Dermis blood vessel endothelial cell (primary cell): ENCODE results near the gene RYR2. TPM values are rescaled to one million over a fixed set of nuclear protein-coding genes. Genes with fewer than 3 reads are reported as not detected.
"Not testable (repeated sequence)": the region's sequence is repeated elsewhere in the genome, so short reads cannot be mapped to it uniquely, and the experiment has no call there.

Experiments used
- DNase-seq: peaks from one replicate; pipeline ENCODE4 v3.0.0; 2010
- total RNA-seq: library from RNA; depleted of rRNA; stranded (reverse); fragments of >200 nt; gene quantifications from 2 replicates; pipeline ENCODE4 v1.2.3, GENCODE V29; 2014

Gene RYR2
- total RNA-seq, 1 donor from 2014 or later, result under 0.01 TPM

- DNase-seq, result no peak
These were observed 770.1 kb downstream of the RYR2 start for GRCh38 chr1:237812061-237812460.

- no peak for DNase-seq
These were observed 772.4 kb downstream of the RYR2 start for GRCh38 chr1:237814319-237814924.

GRCh38 chr1:237817277-237817676 lies 775.3 kb downstream of the RYR2 start:
- DNase-seq, result no peak

- DNase-seq, result not testable (repeated sequence)
These were observed 778.6 kb downstream of the RYR2 start for GRCh38 chr1:237820634-237821033.

GRCh38 chr1:237832858-237833257 lies 790.9 kb downstream of the RYR2 start:
- no peak for DNase-seq

GRCh38 chr1:237834048-237834447 lies 792.1 kb downstream of the RYR2 start:
- no peak for DNase-seq

- no peak for DNase-seq
These were observed 792.5 kb downstream of the RYR2 start for GRCh38 chr1:237834461-237834860.

GRCh38 chr1:237838320-237838719 lies 796.3 kb downstream of the RYR2 start:
- no peak for DNase-seq

GRCh38 chr1:237838904-237839534 lies 797.0 kb downstream of the RYR2 start:
- no peak for DNase-seq

GRCh38 chr1:237841485-237841884 lies 799.5 kb downstream of the RYR2 start:
- DNase-seq, result no peak

- not testable (repeated sequence) for DNase-seq
These were observed 801.5 kb downstream of the RYR2 start for GRCh38 chr1:237843516-237843915.

- no peak for DNase-seq
These were observed 809.3 kb downstream of the RYR2 start for GRCh38 chr1:237851210-237851845.

GRCh38 chr1:237852342-237852741 lies 810.4 kb downstream of the RYR2 start:
- DNase-seq, result no peak

- no peak for DNase-seq
These were observed 815.5 kb downstream of the RYR2 start for GRCh38 chr1:237857455-237857854.

- DNase-seq, result no peak
These were observed 817.0 kb downstream of the RYR2 start for GRCh38 chr1:237858992-237859391.

- no peak for DNase-seq
These were observed 820.0 kb downstream of the RYR2 start for GRCh38 chr1:237861944-237862343.

- DNase-seq, result no peak
These were observed 821.2 kb downstream of the RYR2 start for GRCh38 chr1:237863234-237863633.

- DNase-seq, result no peak
These were observed 822.6 kb downstream of the RYR2 start for GRCh38 chr1:237864338-237865244.

- DNase-seq, result no peak
These were observed 825.5 kb downstream of the RYR2 start for GRCh38 chr1:237867380-237867888.

- no peak for DNase-seq
These were observed 827.0 kb downstream of the RYR2 start for GRCh38 chr1:237868817-237869600.

- no peak for DNase-seq
These were observed 831.7 kb downstream of the RYR2 start for GRCh38 chr1:237873487-237874211.
